Esophagus squamous epithelium (tissue), 5 donors: Measurements from ENCODE around the gene HOXB9. TPM values are rescaled to one million over a fixed set of nuclear protein-coding genes. Genes with fewer than 3 reads are reported as not detected.

Experiments
- DNase-seq: peaks from one replicate; lab custom pipeline; 2025; lab: John Stamatoyannopoulos, UW
- H3K27ac ChIP-seq, 4 donors: fragments of 200-600 bp; sonication (generic); one replicate each; pipeline ENCODE4 v1.5.1; 2016 to 2019; ENCODE audit warnings: mild to moderate bottlenecking in 1 of 4
- H3K27me3 ChIP-seq, 4 donors: fragments of 200-600 bp; sonication (generic); 1 replicate in 3 of 4; 2 replicates in 1 of 4; pipeline versions ENCODE4 v1.5.1 to v1.6.0; 2017 to 2021; ENCODE audit warnings: antibody characterized with exemption in 1 of 4
- H3K36me3 ChIP-seq, 3 donors: fragments of 200-600 bp; sonication (generic); one replicate each; pipeline ENCODE4 v1.5.1; 2016 to 2019
- H3K4me1 ChIP-seq, 3 donors: fragments of 200-600 bp; sonication (generic); one replicate each; pipeline ENCODE4 v1.5.1; 2017 to 2019
- H3K4me3 ChIP-seq, 4 donors: fragments of 200-600 bp; sonication (generic); 1 replicate in 3 of 4; 2 replicates in 1 of 4; pipeline ENCODE4 v1.5.1; 2016 to 2019; ENCODE audit warnings: mild to moderate bottlenecking in 2 of 4, moderate library complexity in 1 of 4
- H3K9me3 ChIP-seq, 3 donors: fragments of 200-600 bp; sonication (generic); one replicate each; pipeline ENCODE4 v1.5.1; 2016 to 2019
- CTCF ChIP-seq, 6 experiments: fragments of 450-650 bp in 4 of 6; fragments of 200-600 bp in 2 of 6; sonication (generic) in 2 of 6; IDR thresholded peaks; one replicate each; pipeline ENCODE4 v1.5.1; 2016 to 2019; ENCODE audit warnings: antibody characterized with exemption in 6 of 6, mild to moderate bottlenecking in 4 of 6, moderate library complexity in 4 of 6
- POLR2A ChIP-seq, 4 donors: fragments of 450-650 bp; IDR thresholded peaks; one replicate each; pipeline ENCODE4 v1.6.1; 2017; ENCODE audit warnings: antibody characterized with exemption in 4 of 4, mild to moderate bottlenecking in 4 of 4, moderate library complexity in 3 of 4
- WGBS, 2 donors: methylation state at CpG; one replicate each; pipeline ENCODE4 v1.1.5; 2018; 5-methylcytosine and 5-hydroxymethylcytosine counted together
- intact Hi-C: fragments of 100-400 bp; cut with DNase I; formaldehyde crosslinking; loops from one replicate; pipeline ENCODE4 v1.15.0; 2022
- total RNA-seq, 4 donors: library from RNA; depleted of rRNA; stranded (reverse); fragments of >200 nt; gene quantifications; one replicate each; pipeline ENCODE4 v1.1.0, GENCODE V29; 2016
- donor health status: DM: yes; HTN: yes; CAD: no.

HOXB9 gene
- total RNA-seq, 4 donors from 2014 or later, result not detected

GRCh38 chr17:48601207-48601538 is 25.0 kb downstream of the HOXB9 start:
- peaks cover 16 to 53% (median 25%) of the 10 kb centered on the region in 3 donors for H3K4me1 ChIP-seq
- no peak for TF ChIP-seq CTCF (IDR thresholded peaks at IDR 0.05)
- no peak for TF ChIP-seq POLR2A (IDR thresholded peaks at IDR 0.05)
- no peaks in the 10 kb centered on the region for H3K9me3 ChIP-seq
- peaks cover 17 to 100% (median 81%) of the 10 kb centered on the region in 4 donors for H3K27me3 ChIP-seq
- intact Hi-C loops, result no loop called here
- H3K36me3 ChIP-seq, result no peaks in the 10 kb centered on the region
- no peak overlapping the region for H3K27ac ChIP-seq
- 39% methylated on average over 4 of the region's 4 CpGs; no CpG with 5 or more reads in 1 of the 2 donors for WGBS, 2 donors
- no peak for DNase-seq
- H3K4me3 ChIP-seq, result no peak overlapping the region

GRCh38 chr17:48600244-48601098 is 25.7 kb downstream of the HOXB9 start:
- Histone ChIP-seq H3K36me3 (no peaks in the 10 kb centered on the region), H3K9me3 (no peaks in the 10 kb centered on the region), H3K4me3 (no peak overlapping the region), H3K27ac (no peak overlapping the region), H3K27me3 (peaks cover 12 to 100% (median 75%) of the 10 kb centered on the region in 4 donors), H3K4me1 (peaks cover 16 to 56% (median 27%) of the 10 kb centered on the region in 3 donors)
- TF ChIP-seq POLR2A (IDR thresholded peaks at IDR 0.05), result no peak
- no peak for DNase-seq
- WGBS, 2 donors, result 60 to 64% methylated on average over 16 of the region's 17 CpGs
- intact Hi-C loops, result no loop called here

DNA sequence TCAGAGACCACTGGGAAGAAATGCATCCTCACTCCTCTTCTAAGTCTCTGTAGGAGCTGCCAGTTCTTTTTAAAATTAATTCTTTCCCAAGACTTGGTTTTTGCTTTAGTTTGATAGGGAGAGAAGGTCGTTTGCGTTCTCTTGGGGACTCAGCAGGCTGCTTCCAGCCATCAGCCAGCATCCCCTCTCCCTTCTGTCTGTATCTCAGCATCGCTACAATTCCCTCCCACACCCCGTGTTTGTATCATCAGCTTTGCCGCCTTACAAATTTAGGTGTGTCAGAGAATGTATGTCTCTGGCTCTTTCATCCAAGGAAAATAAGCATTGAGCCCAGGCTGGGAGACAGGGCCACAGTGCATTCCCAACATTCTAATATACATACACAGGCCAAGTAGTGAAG is 26.8 kb downstream of the HOXB9 start:
- TF ChIP-seq CTCF (IDR thresholded peaks at IDR 0.05) (no peak), POLR2A (IDR thresholded peaks at IDR 0.05) (no peak)
- intact Hi-C loops, result loop anchor here (5.0 kb wide), 1 partner anchor 252 kb away; no protein-coding TSS in a partner anchor
- no peak overlapping the region for H3K4me3 ChIP-seq
- peaks cover 6 to 100% (median 72%) of the 10 kb centered on the region in 4 donors for H3K27me3 ChIP-seq
- WGBS, 2 donors, result 71 to 78% methylated on average over 5 of the region's 5 CpGs
- H3K9me3 ChIP-seq, result no peaks in the 10 kb centered on the region
- H3K27ac ChIP-seq, result no peak overlapping the region
- DNase-seq, result no peak
- peaks cover 19 to 60% (median 27%) of the 10 kb centered on the region in 3 donors for H3K4me1 ChIP-seq
- H3K36me3 ChIP-seq, result no peaks in the 10 kb centered on the region

DNA sequence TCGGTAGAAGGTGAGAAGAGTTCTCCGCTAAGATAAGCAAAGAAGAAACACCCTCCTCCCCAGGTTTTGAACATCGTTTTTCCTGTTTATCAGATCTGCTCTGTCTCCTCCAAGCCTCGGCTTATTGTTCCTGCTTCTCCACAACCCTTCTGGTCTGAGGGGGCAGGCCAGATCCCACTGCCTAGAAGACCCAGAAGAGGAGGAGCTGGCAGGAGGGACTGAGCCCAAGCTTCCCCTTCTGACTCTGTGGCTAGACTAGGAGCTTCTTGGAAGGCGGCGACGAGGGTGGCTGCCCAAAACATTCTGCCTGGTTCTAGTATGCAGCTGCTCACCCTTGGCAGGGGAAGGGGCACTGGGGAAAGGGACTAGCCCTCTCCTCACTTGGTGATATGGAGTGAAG is 27.4 kb downstream of the HOXB9 start:
- H3K27ac ChIP-seq, result no peak overlapping the region
- peaks cover 4 to 100% (median 72%) of the 10 kb centered on the region in 4 donors for H3K27me3 ChIP-seq
- 45 to 56% methylated on average over 6 to 7 of the region's 7 CpGs for WGBS, 2 donors
- no peaks in the 10 kb centered on the region for H3K9me3 ChIP-seq
- peaks cover 24 to 60% (median 30%) of the 10 kb centered on the region in 3 donors for H3K4me1 ChIP-seq
- no peaks in the 10 kb centered on the region for H3K36me3 ChIP-seq
- H3K4me3 ChIP-seq, result no peak overlapping the region
- intact Hi-C loops, result loop anchor here (5.0 kb wide), 1 partner anchor 251 kb away; no protein-coding TSS in a partner anchor
- TF ChIP-seq POLR2A (IDR thresholded peaks at IDR 0.05) (no peak), CTCF (IDR thresholded peaks at IDR 0.05) (no peak)
- DNase-seq, result no peak

DNA sequence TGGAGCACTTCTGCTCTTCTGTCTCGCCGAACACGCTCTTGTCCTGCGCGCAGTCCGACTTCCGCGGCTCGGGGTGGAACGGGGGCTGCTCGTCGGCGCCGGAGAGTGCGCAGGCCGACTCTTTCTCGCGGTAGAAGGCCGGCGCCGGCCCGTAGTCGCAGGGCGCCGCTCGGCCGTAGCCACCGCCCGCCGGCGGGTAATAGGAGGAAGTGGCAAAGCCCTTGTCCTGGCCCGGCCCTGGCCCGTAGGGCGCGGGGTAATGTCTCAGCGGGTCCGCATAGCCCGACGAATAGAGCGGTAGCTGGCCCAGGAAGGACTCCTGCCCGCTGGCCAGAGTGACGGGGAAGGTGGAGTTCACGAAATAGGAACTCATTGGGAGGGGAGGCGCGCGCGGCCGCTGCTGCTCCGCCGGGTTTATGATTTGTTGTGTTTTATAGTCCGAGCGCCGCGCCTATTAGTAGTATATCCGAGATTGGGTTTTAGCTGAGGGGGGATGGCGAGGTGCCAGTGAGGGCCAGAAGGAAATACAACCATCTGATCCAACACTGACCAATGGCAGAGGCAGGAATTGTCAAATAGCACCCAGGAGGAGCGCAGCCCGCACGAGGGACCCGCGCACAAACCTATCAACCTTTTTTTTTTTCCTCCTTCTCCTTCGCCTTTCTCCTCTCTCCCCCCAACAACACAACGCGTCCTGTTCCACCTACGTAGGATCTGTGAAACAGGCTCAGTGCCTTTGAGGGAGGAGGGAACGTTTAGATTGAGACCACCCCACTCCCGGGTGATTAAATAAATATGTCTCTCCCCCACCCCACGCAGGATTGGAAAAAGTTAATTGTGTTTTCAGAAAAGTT is 28.2 kb downstream of the HOXB9 start:
- peak overlapping the region in 3 of 4 donors; percentile 18 to 47 (median 32) for H3K27ac ChIP-seq
- no peaks in the 10 kb centered on the region for H3K36me3 ChIP-seq
- H3K4me1 ChIP-seq, result peaks cover 24 to 60% (median 37%) of the 10 kb centered on the region in 3 donors
- 4% methylated on average over 15 to 26 of the region's 68 CpGs for WGBS, 2 donors
- H3K9me3 ChIP-seq, result no peaks in the 10 kb centered on the region
- peaks cover 4 to 100% (median 67%) of the 10 kb centered on the region in 4 donors for H3K27me3 ChIP-seq
- peak overlapping the region; percentile 28 to 72 (median 42) for H3K4me3 ChIP-seq
- intact Hi-C loops, result loop anchor here (5.0 kb wide), 1 partner anchor 251 kb away; no protein-coding TSS in a partner anchor
- TF ChIP-seq POLR2A (IDR thresholded peaks at IDR 0.05), result no peak
- TF ChIP-seq CTCF (IDR thresholded peaks at IDR 0.05), result no peak
- DNase-seq, result no peak
